NCI-H1694 treated with DMSO at 0.1 percent for 48 hours (cell line): Measurements from ENCODE around the gene DENND2A.

ENCODE experiments used
- DNase-seq: peaks from one replicate; lab custom pipeline; 2025; lab: John Stamatoyannopoulos, UW

DENND2A gene

GRCh38 chr7:140619176-140619575 lies 21.4 kb downstream of the DENND2A start:
- no peak for DNase-seq

GRCh38 chr7:140618306-140618705 lies 22.3 kb downstream of the DENND2A start:
- no peak for DNase-seq

GRCh38 chr7:140617081-140617480 lies 23.5 kb downstream of the DENND2A start:
- DNase-seq: no peak

- DNase-seq: no peak
Measured at GRCh38 chr7:140616328-140616727, 24.3 kb downstream of the DENND2A start.

- DNase-seq: no peak
Measured at GRCh38 chr7:140611641-140612040, 29.0 kb downstream of the DENND2A start.

GRCh38 chr7:140610204-140611165 lies 30.1 kb downstream of the DENND2A start:
- DNase-seq: no peak

- DNase-seq: no peak
Measured at GRCh38 chr7:140609646-140610045, 31.0 kb downstream of the DENND2A start.

GRCh38 chr7:140607441-140607989 lies 33.1 kb downstream of the DENND2A start:
- DNase-seq: no peak

- no peak for DNase-seq
Measured at GRCh38 chr7:140605337-140605736, 35.3 kb downstream of the DENND2A start.

GRCh38 chr7:140604760-140605159 lies 35.9 kb downstream of the DENND2A start:
- DNase-seq: no peak

- no peak for DNase-seq
Measured at GRCh38 chr7:140604076-140604475, 36.5 kb downstream of the DENND2A start.

GRCh38 chr7:140601566-140602174 lies 38.9 kb downstream of the DENND2A start:
- no peak for DNase-seq

- no peak for DNase-seq
Measured at GRCh38 chr7:140600341-140600740, 40.3 kb downstream of the DENND2A start.

- DNase-seq: no peak
Measured at GRCh38 chr7:140597428-140597949, 43.1 kb downstream of the DENND2A start.

- DNase-seq: no peak
Measured at GRCh38 chr7:140596519-140597427, 43.8 kb downstream of the DENND2A start.

GRCh38 chr7:140595468-140596092 lies 45.0 kb downstream of the DENND2A start:
- no peak for DNase-seq

GRCh38 chr7:140594131-140594691 lies 46.4 kb downstream of the DENND2A start:
- DNase-seq: no peak

GRCh38 chr7:140593672-140593982 lies 47.0 kb downstream of the DENND2A start:
- DNase-seq: no peak

- DNase-seq: no peak
Measured at GRCh38 chr7:140592964-140593671, 47.5 kb downstream of the DENND2A start.

GRCh38 chr7:140591180-140591902 lies 49.3 kb downstream of the DENND2A start:
- no peak for DNase-seq
